ENCODE data around the gene NOL12.

NOL12 gene

GRCh38 chr22:37679670-37680069, 6.5 kb upstream of the NOL12 start:
- no peak overlapping the region for H3K4me3 ChIP-seq (replicated peaks; ENCODE audit: insufficient read depth, low read length)
- H3K27me3 ChIP-seq (ENCODE audit: insufficient read depth, poor library complexity, severe bottlenecking) = no peaks in the 10 kb centered on the region
- H3K27ac ChIP-seq (replicated peaks) = no peak overlapping the region
- DNase-seq (ENCODE audit: low read depth in 1 of 2, low spot score in 1 of 2) = no peak
- TF ChIP-seq CTCF (IDR thresholded peaks at IDR 0.05; ENCODE audit: insufficient read depth, low read length) = no peak
- no peak for TF ChIP-seq SPI1 (IDR thresholded peaks at IDR 0.05; ENCODE audit: borderline replicate concordance, low read depth)
- no peak for TF ChIP-seq REST (IDR thresholded peaks at IDR 0.05; ENCODE audit: insufficient replicate concordance, low read depth)

- no peak for DNase-seq (ENCODE audit: low read depth in 1 of 2, low spot score in 1 of 2)
- Histone ChIP-seq H3K27ac (replicated peaks) (no peak overlapping the region), H3K27me3 (ENCODE audit: insufficient read depth, poor library complexity, severe bottlenecking) (no peaks in the 10 kb centered on the region), H3K4me3 (replicated peaks; ENCODE audit: insufficient read depth, low read length) (no peak overlapping the region)
- no peak for TF ChIP-seq REST (IDR thresholded peaks at IDR 0.05; ENCODE audit: insufficient replicate concordance, low read depth)
- TF ChIP-seq GABPA (IDR thresholded peaks at IDR 0.05; ENCODE audit: low read depth) = no peak
- TF ChIP-seq POLR2AphosphoS5 (IDR thresholded peaks at IDR 0.05; ENCODE audit: low read depth) = no peak
- no peak for TF ChIP-seq SPI1 (IDR thresholded peaks at IDR 0.05; ENCODE audit: borderline replicate concordance, low read depth)
- TF ChIP-seq CTCF (IDR thresholded peaks at IDR 0.05; ENCODE audit: insufficient read depth, low read length) = no peak
Measured at GRCh38 chr22:37680191-37680851, 5.8 kb upstream of the NOL12 start.

DNA sequence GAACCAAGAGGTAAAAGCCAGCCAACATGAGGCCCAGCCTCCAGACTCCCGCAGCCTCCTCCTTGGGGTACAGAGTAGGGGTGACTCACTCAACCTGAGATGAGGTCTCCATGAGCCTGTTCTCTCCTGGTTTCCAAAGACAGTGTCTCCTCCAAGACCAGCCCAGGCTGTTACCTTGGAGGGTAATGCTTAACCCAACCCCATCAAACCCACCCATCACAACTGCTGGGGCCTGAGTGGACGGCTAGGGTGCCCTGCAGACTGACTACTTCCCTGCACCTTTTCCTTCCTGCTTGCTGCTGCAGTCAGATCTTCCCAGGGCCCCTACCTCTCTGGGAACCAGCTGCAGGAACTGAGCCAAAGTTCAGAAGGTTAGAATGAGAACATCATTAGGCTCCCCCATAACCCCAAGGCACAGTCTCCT, 5.1 kb upstream of the NOL12 start:
- Histone ChIP-seq H3K4me3 (replicated peaks; ENCODE audit: insufficient read depth, low read length) (no peak overlapping the region), H3K27me3 (ENCODE audit: insufficient read depth, poor library complexity, severe bottlenecking) (no peaks in the 10 kb centered on the region), H3K27ac (replicated peaks) (no peak overlapping the region)
- no peak for DNase-seq (ENCODE audit: low read depth in 1 of 2, low spot score in 1 of 2)
- TF ChIP-seq CTCF (IDR thresholded peaks at IDR 0.05; ENCODE audit: insufficient read depth, low read length) = no peak
- TF ChIP-seq SPI1 (IDR thresholded peaks at IDR 0.05; ENCODE audit: borderline replicate concordance, low read depth) = no peak
- no peak for TF ChIP-seq POLR2AphosphoS5 (IDR thresholded peaks at IDR 0.05; ENCODE audit: low read depth)
- TF ChIP-seq GABPA (IDR thresholded peaks at IDR 0.05; ENCODE audit: low read depth) = no peak

DNA sequence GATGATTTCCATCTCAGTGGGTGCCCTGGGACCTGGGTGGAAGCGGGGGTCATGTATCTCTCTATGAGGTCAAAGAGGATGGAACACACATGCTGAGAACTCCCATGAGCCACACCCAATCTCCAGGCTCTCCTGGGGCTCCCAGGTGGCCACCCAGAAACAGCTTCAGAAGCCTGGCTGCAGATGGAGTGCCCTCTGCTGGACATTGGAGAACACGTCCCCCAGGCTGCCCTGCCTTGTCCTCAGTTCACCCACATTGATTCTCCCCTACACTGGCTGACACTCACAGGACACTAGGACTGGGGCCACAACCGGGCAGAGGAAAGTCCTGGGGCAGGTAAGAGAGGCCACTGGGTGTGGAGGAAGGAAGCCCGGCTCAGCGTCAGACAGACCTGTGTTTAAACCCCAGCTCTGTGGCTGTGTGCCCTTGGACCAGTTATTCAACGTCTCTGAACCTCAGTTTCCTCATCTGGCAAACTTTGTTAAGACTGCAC, 4.5 kb upstream of the NOL12 start:
- Histone ChIP-seq H3K27ac (replicated peaks) (peak overlapping the region; percentile 35), H3K4me3 (replicated peaks; ENCODE audit: insufficient read depth, low read length) (no peak overlapping the region), H3K27me3 (ENCODE audit: insufficient read depth, poor library complexity, severe bottlenecking) (no peaks in the 10 kb centered on the region)
- TF ChIP-seq CTCF (IDR thresholded peaks at IDR 0.05; ENCODE audit: insufficient read depth, low read length) = peak; percentile 93
- TF ChIP-seq REST (IDR thresholded peaks at IDR 0.05; ENCODE audit: insufficient replicate concordance, low read depth) = no peak
- no peak for TF ChIP-seq POLR2AphosphoS5 (IDR thresholded peaks at IDR 0.05; ENCODE audit: low read depth)
- peak; percentile 74 to 80 for DNase-seq (ENCODE audit: low read depth in 1 of 2, low spot score in 1 of 2)
